ENCODE measurements around the gene GOLT1A.

- TF ChIP-seq CTCF (IDR thresholded peaks at IDR 0.05; ENCODE audit: low read length) (no peak), EZH2 (IDR thresholded peaks at IDR 0.05; ENCODE audit: borderline replicate concordance, low read length) (no peak)
These were observed 13.6 kb upstream of the GOLT1A start for GRCh38 chr1:204227351-204227750.
